Muscle of back (tissue), 11 donors: ENCODE measurements around the gene SPATA32. TPM values are rescaled to one million over a fixed set of nuclear protein-coding genes. Genes with fewer than 3 reads are reported as not detected.
A peak's percentile ranks its signal among the peaks of the same experiment; 100 is the strongest.

ENCODE experiments used
- DNase-seq, 3 donors: peaks; one replicate each; pipeline versions ENCODE4 v3.0.0 to v3.0.0-alpha.2; 2013
- polyA plus RNA-seq, 10 donors: library from polyadenylated mRNA; unstranded; fragments of 120-200 nt; gene quantifications; one replicate each; pipeline ENCODE4 v1.2.1, GENCODE V29; 2013; ENCODE audit not compliant: insufficient read length in 10 of 10

Gene SPATA32
- polyA plus RNA-seq, 10 donors = 0.14 TPM; not detected in 9

- no peak for DNase-seq
Observed at GRCh38 chr17:45230410-45230786, 31.5 kb downstream of the SPATA32 start.

GRCh38 chr17:45229681-45230409 is 32.0 kb downstream of the SPATA32 start:
- peak in 1 of 3 donors; percentile 69 for DNase-seq

- peak; percentile 69 to 90 (median 82) for DNase-seq
Observed at GRCh38 chr17:45228763-45229539, 32.9 kb downstream of the SPATA32 start.

DNA sequence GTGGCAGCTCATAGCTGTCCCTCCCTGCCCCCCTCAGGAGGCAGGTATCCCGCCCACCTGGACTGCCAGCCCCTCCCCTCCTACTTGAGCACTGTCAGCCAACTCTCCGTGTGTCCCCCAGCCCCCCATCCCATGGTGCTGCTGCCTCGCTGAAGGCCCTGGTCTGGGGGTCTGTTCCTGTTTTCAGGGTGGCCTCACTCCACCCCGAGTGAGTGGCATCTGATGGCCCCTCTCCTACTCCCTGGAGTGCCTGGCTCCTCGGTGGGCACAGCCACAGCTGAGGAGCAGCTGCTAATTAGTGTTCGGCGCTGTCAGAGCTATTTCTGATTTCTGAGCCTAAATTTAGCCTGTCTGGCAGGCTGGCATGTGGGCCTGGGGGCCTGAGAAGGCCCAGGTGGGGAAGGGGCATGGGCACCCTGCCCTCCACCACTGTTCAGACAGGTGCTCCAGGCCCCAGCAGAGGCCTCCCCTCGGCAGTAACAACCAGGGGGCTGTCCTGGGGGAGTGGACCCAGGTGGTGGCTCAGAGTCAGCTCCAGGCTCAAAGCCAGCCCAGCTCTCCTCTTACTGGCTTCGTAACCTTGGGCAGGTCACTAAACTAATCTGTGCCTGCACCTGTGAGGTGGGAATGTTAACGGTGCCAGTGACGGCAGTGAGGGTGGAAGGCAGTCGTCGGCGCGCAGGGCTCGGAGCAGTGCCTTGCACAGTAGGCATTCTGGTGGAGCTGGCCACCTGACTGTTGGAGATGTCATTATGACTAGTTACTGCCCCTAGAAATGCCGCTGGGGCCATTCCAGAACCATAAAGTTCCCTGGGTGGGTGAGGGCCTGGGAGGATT is 33.8 kb downstream of the SPATA32 start:
- peak in 2 of 3 donors; percentile 44 to 49 for DNase-seq

- DNase-seq = peak in 1 of 3 donors; percentile 55
Observed at GRCh38 chr17:45227101-45227925, 34.6 kb downstream of the SPATA32 start.

- DNase-seq = no peak
Observed at GRCh38 chr17:45226576-45226975, 35.3 kb downstream of the SPATA32 start.

GRCh38 chr17:45225964-45226530 is 35.8 kb downstream of the SPATA32 start:
- DNase-seq = peak in 2 of 3 donors; percentile 42 to 50

- DNase-seq = no peak
Observed at GRCh38 chr17:45225051-45225700, 36.7 kb downstream of the SPATA32 start.

- DNase-seq = no peak
Observed at GRCh38 chr17:45224671-45225050, 37.2 kb downstream of the SPATA32 start.

- DNase-seq = no peak
Observed at GRCh38 chr17:45223539-45224528, 38.1 kb downstream of the SPATA32 start.

DNA sequence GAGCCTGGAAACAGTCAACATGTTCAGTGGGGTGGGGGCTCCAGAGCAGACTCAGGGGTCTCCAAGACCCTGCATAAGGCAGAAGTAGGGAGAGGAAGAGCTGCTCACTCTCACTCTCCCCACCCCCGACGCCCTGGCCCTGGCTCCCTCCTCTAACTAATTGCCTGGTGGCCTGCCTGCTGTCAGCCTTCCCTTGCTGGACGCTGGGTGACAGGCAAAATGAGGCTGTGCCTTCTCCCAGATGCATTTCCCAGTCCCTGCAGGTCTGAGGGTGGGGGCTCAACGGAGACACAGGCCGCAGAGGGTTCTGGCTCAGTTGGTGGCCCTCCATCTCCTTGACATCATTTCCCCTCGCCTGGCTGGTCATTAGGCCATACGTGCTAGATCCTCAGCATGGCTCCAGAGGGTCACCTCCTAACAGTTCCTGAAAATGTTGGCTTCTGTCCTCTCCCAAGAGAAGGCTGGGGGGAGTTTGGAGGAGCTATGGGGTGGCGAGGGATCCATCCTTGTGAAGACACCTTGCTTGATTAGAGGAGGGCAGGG is 38.8 kb downstream of the SPATA32 start:
- no peak for DNase-seq

DNA sequence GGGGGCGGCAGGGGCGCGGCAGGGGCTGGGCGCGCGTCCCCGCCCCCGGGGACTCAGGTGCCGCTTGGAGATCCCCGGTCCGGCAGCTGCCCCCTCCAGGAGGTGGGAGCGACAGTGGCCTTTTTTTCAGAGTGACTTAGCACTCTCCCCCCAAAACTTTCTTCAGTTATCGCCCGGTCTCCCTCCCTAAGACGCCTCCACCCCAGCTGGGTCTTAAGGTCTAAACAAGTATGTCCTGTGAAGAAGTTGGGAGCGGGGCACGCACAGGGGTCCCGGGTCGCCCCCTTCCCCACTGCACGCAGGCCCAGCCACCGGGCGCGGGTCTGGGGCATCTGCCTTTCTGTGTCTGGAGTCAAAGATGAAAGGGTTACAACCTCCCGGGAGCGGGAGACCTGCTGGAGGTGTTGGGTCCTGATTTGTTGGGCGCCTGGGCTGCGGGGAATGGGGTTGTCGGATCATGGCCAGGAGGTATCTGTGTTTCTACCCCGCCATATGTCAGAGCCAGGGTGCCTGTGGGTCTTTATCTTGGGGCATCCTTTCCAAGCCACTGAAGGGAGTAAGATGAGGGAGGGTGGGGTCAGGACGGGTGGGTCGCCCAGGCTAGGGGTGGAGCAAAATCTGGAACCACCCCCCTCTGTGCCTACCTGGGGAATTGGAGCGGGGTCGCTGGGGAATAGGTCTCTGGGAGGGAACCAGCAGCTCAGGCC is 39.5 kb downstream of the SPATA32 start:
- DNase-seq = no peak

DNA sequence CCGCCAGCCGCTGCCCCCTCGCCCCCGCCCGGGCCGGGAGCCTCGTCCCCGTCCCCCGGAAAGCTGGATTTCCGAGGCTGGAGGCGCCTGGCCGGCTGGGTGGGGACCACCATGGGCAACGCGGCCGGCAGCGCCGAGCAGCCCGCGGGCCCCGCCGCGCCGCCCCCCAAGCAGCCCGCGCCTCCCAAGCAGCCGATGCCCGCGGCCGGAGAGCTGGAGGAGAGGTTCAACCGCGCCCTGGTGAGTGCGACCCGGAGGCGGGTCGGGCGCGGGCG is 39.9 kb downstream of the SPATA32 start:
- no peak for DNase-seq

DNA sequence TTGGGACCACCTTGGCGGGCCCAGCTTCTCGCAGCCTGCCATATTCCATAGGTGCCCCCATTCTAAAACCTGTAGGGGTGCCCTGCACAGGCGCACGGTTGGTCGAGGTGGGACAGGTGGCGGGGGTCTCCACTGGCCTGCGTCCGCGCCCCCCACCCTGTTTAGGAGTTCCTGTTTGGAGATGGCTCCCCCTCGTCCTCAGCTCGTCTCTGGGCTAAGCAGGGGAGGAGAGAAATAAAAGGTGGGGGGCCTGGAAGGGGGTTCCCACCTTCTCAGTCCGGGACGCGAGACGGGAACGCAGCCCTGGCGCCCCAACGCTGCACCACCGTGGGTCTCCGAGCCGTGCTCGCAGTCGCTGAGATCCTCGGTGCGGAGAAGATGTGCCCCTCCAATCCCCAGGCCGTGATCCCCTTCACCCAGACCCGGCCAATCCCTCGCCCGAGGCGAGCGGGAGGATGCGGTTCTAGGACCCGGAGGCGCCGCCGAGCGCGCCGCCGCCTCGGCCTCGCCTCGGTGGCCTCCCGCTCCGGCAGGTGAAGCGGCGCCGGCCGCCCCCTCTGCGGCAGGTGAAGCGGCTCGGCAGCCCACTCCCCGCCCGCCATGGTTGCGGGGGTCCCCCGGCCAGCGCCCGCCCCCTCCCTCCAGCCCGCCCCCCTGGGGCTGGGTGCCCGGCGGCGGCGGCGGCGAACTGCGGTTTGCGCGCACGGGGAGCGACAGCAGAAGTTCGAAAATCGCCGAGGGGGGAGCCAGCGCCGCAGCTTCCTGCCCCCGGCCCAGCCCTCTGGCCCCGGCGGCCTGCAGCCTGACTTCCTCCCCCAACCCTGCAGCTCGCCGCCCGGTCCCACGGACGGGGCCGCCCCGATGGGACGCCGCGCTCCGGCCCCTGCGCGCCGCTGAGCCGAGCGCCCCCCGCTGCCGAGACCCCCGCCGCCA is 40.5 kb downstream of the SPATA32 start, which contains the start of gene FMNL1:
FMNL1 (plus strand) TSS at position 805 of the 933 bp plus-strand sequence. CDS start 240 bp downstream, outside the sequence.
- peak in 1 of 3 donors; percentile 57 for DNase-seq

DNA sequence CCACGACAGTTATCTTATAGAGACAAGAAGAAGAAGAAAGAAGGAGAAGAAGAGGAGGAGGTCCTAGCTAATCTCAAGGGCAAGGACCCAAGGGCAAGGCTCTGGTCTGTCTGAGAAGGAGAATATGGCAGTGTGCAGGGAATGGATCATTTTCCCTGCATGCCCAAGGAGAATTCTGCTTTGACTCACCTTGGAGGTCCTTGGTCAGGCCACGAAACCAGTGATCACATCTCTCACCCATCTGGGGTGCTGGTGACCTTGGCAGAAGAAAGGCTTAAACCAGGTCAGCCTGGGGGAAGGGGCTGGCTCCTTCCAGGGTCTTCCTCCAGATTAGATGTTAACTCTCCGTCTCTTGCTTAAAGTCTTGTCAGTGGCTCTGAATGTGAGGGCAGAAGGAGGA is 41.8 kb downstream of the SPATA32 start:
- no peak for DNase-seq

DNA sequence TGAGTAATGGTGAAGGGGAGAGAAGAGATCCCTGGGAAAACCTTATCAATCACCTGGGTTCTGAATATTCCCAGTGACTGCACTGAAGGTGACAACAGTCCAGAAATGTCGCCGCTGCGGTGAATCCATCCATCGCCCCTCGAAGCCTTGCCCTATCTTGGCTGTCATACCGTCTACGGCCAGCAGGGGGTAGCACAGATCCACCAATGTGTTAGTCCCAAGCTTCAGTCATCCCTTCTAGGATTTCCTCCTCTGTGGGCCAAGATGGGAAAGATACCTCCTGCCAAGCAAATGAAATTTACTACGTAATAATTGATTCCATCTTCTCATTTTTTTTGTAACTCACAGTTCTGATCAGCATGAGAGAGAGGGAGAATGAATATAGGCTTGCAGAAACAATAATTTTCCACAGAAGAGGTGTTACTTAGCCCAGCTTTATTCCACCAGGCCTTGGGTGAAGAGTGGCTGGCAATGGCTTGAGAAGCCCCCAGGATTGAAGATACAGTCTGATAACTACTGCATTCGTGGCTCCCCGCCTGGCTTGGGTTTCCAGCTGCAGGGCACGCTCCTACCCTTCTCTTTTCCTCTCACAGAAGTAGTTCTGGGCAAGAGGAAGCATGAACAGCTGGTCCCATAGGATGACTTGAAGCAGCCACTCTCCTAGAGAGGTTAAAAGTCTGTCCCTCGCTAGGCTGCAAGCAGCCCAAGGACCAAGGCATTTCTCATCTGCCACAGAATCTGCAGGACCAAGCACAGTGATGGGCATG is 42.8 kb downstream of the SPATA32 start:
- peak; percentile 85 to 92 (median 89) for DNase-seq
